ENCODE results near the gene MRPS12.

DNA sequence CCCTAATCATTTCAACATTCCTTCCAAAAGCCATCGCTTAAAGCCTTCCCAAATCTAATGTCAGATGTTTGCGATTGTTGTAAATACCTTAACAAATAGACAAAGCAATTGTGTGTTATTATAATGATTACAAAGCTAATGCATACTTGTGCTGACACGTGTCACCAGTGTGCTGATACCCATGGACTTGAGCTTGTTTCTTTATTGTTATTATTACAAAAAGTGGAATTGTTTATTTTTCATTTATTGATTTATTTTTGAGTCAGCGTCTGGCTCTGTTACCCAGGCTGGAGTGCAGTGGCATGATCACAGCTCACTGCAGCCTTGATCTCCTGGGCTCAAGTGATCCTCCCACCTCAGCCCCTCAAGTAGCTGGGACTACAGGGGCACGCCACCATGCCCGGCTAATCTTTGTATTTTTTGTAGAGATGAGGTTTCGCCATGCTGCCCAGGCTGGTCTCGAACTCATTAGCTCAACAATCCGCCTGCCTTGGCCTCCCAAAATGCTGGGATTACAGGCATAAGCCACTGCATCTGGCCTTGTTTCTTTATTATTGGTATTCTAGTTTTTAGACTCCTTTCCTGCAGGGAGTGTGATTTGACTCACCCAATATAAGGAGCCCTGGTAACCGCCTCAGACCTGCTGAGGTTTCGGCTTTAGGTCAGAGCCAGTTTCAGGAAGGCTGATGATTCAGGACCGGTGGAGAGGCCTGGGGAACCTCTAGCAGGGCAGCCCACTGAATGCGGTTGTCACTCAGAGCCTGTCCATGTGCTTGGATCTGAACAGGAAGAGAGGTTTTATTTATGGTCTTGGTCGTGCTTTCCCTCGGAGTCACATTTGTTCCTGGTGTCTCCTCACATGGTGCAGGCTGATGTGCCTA lies 46.9 kb downstream of the MRPS12 start:
- no peak for TF ChIP-seq POLR2A (IDR thresholded peaks at IDR 0.05)
- TF ChIP-seq, protein P1, sequence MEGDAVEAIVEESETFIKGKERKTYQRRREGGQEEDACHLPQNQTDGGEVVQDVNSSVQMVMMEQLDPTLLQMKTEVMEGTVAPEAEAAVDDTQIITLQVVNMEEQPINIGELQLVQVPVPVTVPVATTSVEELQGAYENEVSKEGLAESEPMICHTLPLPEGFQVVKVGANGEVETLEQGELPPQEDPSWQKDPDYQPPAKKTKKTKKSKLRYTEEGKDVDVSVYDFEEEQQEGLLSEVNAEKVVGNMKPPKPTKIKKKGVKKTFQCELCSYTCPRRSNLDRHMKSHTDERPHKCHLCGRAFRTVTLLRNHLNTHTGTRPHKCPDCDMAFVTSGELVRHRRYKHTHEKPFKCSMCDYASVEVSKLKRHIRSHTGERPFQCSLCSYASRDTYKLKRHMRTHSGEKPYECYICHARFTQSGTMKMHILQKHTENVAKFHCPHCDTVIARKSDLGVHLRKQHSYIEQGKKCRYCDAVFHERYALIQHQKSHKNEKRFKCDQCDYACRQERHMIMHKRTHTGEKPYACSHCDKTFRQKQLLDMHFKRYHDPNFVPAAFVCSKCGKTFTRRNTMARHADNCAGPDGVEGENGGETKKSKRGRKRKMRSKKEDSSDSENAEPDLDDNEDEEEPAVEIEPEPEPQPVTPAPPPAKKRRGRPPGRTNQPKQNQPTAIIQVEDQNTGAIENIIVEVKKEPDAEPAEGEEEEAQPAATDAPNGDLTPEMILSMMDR (IDR thresholded peaks at IDR 0.05), result no peak
